Superior temporal gyrus (tissue), 1 donor: ENCODE measurements around the gene PCDHA10.
"Not testable (repeated sequence)": the region's sequence is repeated elsewhere in the genome, so short reads cannot be mapped to it uniquely, and the experiment has no call there.

ENCODE experiments used
- DNase-seq: peaks from one replicate; pipeline ENCODE4 v3.0.0-alpha.2; 2016; ENCODE audit errors: extremely low spot score

Gene PCDHA10, protein sequence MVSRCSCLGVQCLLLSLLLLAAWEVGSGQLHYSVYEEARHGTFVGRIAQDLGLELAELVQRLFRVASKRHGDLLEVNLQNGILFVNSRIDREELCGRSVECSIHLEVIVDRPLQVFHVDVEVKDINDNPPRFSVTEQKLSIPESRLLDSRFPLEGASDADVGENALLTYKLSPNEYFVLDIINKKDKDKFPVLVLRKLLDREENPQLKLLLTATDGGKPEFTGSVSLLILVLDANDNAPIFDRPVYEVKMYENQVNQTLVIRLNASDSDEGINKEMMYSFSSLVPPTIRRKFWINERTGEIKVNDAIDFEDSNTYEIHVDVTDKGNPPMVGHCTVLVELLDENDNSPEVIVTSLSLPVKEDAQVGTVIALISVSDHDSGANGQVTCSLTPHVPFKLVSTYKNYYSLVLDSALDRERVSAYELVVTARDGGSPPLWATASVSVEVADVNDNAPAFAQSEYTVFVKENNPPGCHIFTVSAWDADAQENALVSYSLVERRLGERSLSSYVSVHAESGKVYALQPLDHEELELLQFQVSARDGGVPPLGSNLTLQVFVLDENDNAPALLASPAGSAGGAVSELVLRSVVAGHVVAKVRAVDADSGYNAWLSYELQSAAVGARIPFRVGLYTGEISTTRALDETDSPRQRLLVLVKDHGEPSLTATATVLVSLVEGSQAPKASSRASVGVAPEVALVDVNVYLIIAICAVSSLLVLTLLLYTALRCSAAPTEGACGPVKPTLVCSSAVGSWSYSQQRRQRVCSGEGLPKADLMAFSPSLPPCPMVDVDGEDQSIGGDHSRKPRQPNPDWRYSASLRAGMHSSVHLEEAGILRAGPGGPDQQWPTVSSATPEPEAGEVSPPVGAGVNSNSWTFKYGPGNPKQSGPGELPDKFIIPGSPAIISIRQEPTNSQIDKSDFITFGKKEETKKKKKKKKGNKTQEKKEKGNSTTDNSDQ

GRCh38 chr5:140855772-140856674 is at the start of gene PCDHA10:
TSS of gene PCDHA10 (plus strand) at chr5:140855897. CDS start at chr5:140856049, 152 bp downstream.
- DNase-seq, result peak; percentile 53

- DNase-seq, result peak; percentile 71
Observed at GRCh38 chr5:140806834-140807775, 48.6 kb upstream of the PCDHA10 start, which contains the start of gene PCDHA4. TSS of gene PCDHA4 (plus strand) at chr5:140807068.

DNA sequence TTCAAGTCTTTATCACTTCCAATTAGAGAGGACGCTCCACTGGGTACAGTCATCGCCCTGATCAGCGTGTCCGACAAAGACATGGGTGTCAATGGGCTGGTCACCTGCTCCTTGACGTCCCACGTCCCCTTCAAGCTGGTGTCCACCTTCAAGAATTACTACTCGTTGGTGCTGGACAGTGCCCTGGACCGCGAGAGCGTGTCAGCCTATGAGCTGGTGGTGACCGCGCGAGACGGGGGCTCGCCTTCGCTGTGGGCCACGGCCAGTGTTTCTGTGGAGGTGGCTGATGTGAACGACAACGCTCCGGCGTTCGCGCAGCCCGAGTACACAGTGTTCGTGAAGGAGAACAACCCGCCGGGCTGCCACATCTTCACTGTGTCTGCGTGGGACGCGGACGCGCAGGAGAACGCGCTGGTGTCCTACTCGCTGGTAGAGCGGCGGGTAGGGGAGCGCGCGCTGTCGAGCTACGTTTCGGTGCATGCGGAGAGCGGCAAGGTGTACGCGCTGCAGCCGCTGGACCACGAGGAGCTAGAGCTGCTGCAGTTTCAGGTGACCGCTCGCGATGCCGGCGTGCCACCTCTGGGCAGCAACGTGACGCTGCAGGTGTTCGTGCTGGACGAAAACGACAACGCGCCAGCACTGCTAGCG is 47.3 kb upstream of the PCDHA10 start:
- DNase-seq, result not testable (repeated sequence)

DNA sequence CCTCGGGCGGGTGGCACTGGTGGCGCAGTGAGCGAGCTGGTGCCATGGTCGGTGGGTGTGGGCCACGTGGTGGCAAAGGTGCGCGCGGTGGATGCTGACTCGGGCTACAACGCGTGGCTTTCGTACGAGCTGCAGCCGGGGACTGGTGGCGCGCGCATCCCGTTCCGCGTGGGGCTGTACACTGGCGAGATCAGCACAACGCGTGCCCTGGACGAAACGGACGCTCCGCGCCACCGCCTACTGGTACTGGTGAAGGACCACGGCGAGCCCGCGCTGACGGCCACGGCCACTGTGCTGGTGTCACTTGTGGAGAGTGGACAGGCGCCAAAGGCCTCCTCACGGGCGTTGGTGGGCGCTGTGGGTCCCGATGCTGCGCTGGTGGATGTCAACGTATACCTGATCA is 46.8 kb upstream of the PCDHA10 start:
- DNase-seq, result no peak

DNA sequence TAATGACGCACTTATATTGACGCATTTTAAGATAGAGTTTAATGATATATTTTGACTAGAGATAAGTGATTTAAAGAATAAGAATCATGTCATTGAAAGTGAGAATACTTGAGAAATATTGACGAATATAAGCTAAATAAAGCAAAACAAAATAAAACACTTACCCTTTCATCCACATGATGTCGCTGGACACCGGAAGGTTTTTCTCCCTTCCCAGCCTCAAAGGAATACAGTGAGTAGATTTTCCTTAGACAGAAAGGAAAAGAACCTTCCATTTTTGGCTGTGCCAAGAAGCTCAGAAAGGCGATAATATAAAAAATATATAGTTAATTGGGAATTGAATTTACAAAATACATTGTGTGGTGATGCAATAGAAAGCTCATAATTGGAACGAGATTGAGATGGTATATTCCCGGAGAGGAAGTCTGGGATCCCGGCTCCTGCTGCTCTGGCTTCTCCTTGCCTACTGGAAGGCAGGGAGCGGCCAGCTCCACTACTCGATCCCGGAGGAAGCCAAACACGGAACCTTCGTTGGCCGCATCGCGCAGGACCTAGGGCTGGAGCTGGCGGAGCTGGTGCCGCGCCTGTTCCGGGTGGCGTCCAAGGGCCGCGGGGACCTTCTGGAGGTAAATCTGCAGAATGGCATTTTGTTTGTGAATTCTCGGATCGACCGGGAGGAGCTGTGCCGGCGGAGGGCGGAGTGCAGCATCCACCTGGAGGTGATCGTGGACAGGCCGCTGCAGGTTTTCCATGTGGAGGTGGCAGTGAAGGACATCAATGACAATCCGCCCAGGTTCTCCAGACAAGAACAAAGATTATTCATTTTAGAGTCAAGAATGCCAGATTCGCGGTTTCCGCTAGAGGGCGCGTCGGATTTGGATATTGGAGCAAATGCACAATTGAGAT is 34.1 kb upstream of the PCDHA10 start, which contains the start of gene PCDHA5:
PCDHA5 (plus strand) TSS at position 239 of the 906 bp plus-strand sequence.
- peak; percentile 45 for DNase-seq

GRCh38 chr5:140822281-140822629 is 33.4 kb upstream of the PCDHA10 start:
- no peak for DNase-seq

- DNase-seq, result not testable (repeated sequence)
Observed at GRCh38 chr5:140822969-140823368, 32.7 kb upstream of the PCDHA10 start.

- DNase-seq, result no peak
Observed at GRCh38 chr5:140823475-140823874, 32.2 kb upstream of the PCDHA10 start.

DNA sequence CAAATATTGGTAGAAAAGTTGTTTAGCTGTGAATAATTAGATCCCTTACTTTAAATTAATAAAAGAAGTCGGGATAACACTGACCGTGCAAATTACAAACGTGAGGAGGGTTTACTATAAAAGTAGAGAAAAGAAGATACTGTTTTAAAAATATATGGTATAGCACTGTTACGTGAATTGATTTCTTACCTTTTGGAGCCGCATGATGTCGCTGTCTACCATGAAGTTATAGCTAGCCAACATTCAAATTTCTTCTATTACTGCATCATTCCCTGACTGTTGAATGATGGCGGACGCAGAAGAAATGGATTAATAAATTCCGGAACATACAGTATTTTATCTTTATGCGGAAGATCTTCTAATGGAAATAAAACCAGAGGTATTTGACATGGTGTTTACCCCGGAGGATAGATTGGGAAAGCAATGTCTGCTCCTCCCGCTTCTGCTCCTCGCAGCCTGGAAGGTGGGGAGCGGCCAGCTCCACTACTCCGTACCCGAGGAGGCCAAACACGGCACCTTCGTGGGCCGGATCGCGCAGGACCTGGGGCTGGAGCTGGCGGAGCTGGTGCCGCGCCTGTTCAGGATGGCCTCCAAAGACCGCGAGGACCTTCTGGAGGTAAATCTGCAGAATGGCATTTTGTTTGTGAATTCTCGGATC is 27.9 kb upstream of the PCDHA10 start, which contains the start of gene PCDHA6:
PCDHA6 (plus strand) TSS at position 257 of the 658 bp plus-strand sequence; CDS start at position 389, 132 bp downstream.
- DNase-seq, result peak; percentile 31

DNA sequence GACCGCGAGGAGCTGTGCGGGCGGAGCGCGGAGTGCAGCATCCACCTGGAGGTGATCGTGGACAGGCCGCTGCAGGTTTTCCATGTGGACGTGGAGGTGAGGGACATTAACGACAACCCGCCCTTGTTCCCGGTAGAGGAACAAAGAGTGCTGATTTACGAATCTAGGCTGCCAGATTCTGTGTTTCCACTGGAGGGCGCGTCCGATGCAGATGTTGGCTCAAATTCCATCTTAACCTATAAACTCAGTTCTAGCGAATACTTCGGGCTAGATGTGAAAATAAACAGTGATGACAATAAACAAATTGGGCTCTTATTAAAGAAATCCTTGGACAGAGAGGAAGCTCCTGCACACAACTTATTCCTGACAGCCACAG is 27.3 kb upstream of the PCDHA10 start:
- peak; percentile 31 for DNase-seq

DNA sequence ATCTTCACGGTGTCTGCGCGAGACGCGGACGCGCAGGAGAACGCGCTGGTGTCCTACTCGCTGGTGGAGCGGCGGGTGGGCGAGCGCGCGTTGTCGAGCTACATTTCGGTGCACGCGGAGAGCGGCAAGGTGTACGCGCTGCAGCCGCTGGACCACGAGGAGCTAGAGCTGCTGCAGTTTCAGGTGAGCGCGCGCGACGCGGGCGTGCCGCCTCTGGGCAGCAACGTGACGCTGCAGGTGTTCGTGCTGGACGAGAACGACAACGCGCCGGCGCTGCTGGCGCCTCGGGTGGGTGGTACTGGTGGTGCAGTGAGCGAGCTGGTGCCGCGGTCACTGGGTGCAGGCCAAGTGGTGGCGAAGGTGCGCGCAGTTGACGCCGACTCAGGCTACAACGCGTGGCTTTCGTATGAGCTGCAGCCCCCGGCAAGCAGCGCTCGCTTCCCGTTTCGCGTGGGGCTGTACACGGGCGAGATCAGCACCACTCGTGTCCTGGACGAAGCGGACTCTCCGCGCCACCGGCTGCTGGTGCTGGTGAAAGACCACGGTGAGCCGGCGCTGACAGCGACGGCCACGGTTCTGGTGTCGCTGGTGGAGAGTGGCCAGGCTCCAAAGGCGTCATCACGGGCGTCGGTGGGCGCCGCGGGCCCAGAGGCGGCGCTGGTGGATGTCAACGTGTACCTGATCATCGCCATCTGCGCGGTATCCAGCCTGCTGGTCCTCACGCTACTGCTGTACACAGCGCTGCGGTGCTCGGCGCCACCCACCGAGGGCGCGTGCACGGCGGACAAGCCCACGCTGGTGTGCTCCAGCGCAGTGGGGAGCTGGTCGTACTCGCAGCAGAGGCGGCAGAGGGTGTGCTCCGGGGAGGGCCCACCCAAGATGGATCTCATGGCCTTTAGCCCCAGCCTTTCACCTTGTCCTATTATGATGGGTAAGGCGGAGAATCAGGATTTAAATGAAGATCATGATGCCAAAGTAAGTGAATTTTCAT is 25.9 kb upstream of the PCDHA10 start:
- DNase-seq, result not testable (repeated sequence)

GRCh38 chr5:140833993-140834392 is 21.7 kb upstream of the PCDHA10 start, which contains the start of gene PCDHA7:
TSS of gene PCDHA7 (plus strand) at chr5:140834269. CDS start at chr5:140834384, 115 bp downstream.
- peak; percentile 66 for DNase-seq

GRCh38 chr5:140834439-140835008 is 21.2 kb upstream of the PCDHA10 start:
- not testable (repeated sequence) for DNase-seq

- DNase-seq, result no peak
Observed at GRCh38 chr5:140835622-140836510, 19.8 kb upstream of the PCDHA10 start.
